HG03439 (cell line): ENCODE data around the gene RMI2.

Source experiments
- ATAC-seq: cut with Tn5 transposase; IDR thresholded peaks from one replicate; pipeline ENCODE4 v1.9.1; 2021; ENCODE audit warnings: mild to moderate bottlenecking, moderate library complexity; ENCODE audit not compliant: unreplicated experiment

Gene RMI2

GRCh38 chr16:11379420-11379819 is 34.2 kb downstream of the RMI2 start:
- peak; percentile 83 for ATAC-seq

GRCh38 chr16:11380836-11381235 is 35.6 kb downstream of the RMI2 start:
- no peak for ATAC-seq

GRCh38 chr16:11383481-11384183 is 38.4 kb downstream of the RMI2 start:
- ATAC-seq = no peak

- ATAC-seq = no peak
These were observed 39.1 kb downstream of the RMI2 start for GRCh38 chr16:11384184-11384955.

- ATAC-seq = no peak
These were observed 39.8 kb downstream of the RMI2 start for GRCh38 chr16:11384956-11385586.

- ATAC-seq = no peak
These were observed 40.9 kb downstream of the RMI2 start for GRCh38 chr16:11386054-11386680.

GRCh38 chr16:11386791-11387546 is 41.7 kb downstream of the RMI2 start:
- ATAC-seq = no peak

- no peak for ATAC-seq
These were observed 43.8 kb downstream of the RMI2 start for GRCh38 chr16:11389083-11389482.

GRCh38 chr16:11389631-11390565 is 44.6 kb downstream of the RMI2 start:
- ATAC-seq = no peak

GRCh38 chr16:11390573-11391495 is 45.6 kb downstream of the RMI2 start:
- ATAC-seq = no peak

GRCh38 chr16:11391576-11391975 is 46.3 kb downstream of the RMI2 start:
- no peak for ATAC-seq

GRCh38 chr16:11392041-11392581 is 46.9 kb downstream of the RMI2 start:
- ATAC-seq = no peak

GRCh38 chr16:11393366-11393765 is 48.1 kb downstream of the RMI2 start:
- ATAC-seq = no peak

- ATAC-seq = no peak
These were observed 48.8 kb downstream of the RMI2 start for GRCh38 chr16:11393861-11394592.

- ATAC-seq = no peak
These were observed 49.3 kb downstream of the RMI2 start for GRCh38 chr16:11394593-11394960.

GRCh38 chr16:11395008-11395948 is 50.0 kb downstream of the RMI2 start:
- ATAC-seq = no peak

GRCh38 chr16:11395949-11396240 is 50.6 kb downstream of the RMI2 start:
- ATAC-seq = no peak
